Activated naive CD4-positive, alpha-beta T cell treated with anti-CD3 and anti-CD28 coated beads, Interleukin-2, amount 10 ng/mL, durations not matched to agents 7 days and 5 days (primary cell): ENCODE measurements around the gene SERPINC1.
"Not testable (repeated sequence)": the region's sequence is repeated elsewhere in the genome, so short reads cannot be mapped to it uniquely, and the experiment has no call there.

ENCODE experiments used
- CTCF ChIA-PET: fragments of 350-600 bp; sonication (Branson Sonifier 250); formaldehyde crosslinking; loops from one replicate; lab custom pipeline; 2021; ENCODE audit warnings: antibody characterized with exemption; lab: Charles Lee
- DNase-seq: peaks from one replicate; pipeline ENCODE4 v3.0.0-alpha.2; 2020
- H3K27ac Mint-ChIP-seq: one replicate; pipeline ENCODE4 v1.8.0; 2021; ENCODE audit warnings: mild to moderate bottlenecking, moderate library complexity, mixed read lengths
- H3K27me3 Mint-ChIP-seq: one replicate; pipeline ENCODE4 v1.8.0; 2021; ENCODE audit warnings: mild to moderate bottlenecking, mixed read lengths
- H3K36me3 Mint-ChIP-seq: one replicate; pipeline ENCODE4 v1.8.0; 2021; ENCODE audit warnings: mixed read lengths
- H3K4me1 Mint-ChIP-seq: one replicate; pipeline ENCODE4 v1.8.0; 2021; ENCODE audit warnings: mixed read lengths
- H3K4me3 Mint-ChIP-seq: one replicate; pipeline ENCODE4 v1.8.0; 2021; ENCODE audit warnings: mild to moderate bottlenecking, moderate library complexity, mixed read lengths
- H3K9me3 Mint-ChIP-seq: one replicate; pipeline ENCODE4 v1.8.0; 2021; ENCODE audit warnings: mixed read lengths

Gene SERPINC1

DNA sequence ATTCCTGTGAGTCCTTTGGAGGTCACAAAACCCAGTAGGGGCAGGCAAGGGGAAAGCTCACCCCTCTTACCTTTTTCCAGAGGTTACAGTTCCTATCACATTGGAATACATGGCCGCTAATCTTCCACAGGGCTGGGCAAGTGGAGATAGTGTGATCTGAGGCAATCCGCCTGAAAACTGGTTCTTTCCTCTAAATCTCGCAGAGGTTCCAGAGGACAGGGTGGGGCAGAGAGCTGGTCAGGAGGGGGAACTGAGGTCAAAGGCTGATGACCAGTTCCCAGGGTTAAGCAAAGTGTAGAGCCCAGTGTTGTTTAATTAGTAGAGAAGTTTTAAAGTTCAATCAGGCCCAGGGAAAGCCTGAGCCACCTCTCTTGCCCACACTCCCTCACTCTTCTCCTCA is at the start of gene SERPINC1:
TSS of gene SERPINC1 (minus strand) at position 179 of the 400 bp plus-strand sequence. CDS start at position 111, 68 bp downstream.
- CTCF ChIA-PET: no interaction called here
- no peaks in the 10 kb centered on the region for H3K4me1 Mint-ChIP-seq
- peaks cover 10% of the 10 kb centered on the region for H3K27me3 Mint-ChIP-seq
- H3K27ac Mint-ChIP-seq: no peak within 1 kb of the TSS
- H3K36me3 Mint-ChIP-seq: no peaks in the 10 kb centered on the region
- H3K9me3 Mint-ChIP-seq: no peaks in the 10 kb centered on the region
- DNase-seq: no peak
- H3K4me3 Mint-ChIP-seq: no peak within 1 kb of the TSS

- CTCF ChIA-PET, H3K27ac Mint-ChIP-seq, DNase-seq, H3K9me3 Mint-ChIP-seq, H3K4me3 Mint-ChIP-seq, H3K27me3 Mint-ChIP-seq, H3K4me1 Mint-ChIP-seq: not testable (repeated sequence)
- peaks cover 36% of the 10 kb centered on the region for H3K36me3 Mint-ChIP-seq
Measured at GRCh38 chr1:173965896-173966295, 48.8 kb upstream of the SERPINC1 start.

DNA sequence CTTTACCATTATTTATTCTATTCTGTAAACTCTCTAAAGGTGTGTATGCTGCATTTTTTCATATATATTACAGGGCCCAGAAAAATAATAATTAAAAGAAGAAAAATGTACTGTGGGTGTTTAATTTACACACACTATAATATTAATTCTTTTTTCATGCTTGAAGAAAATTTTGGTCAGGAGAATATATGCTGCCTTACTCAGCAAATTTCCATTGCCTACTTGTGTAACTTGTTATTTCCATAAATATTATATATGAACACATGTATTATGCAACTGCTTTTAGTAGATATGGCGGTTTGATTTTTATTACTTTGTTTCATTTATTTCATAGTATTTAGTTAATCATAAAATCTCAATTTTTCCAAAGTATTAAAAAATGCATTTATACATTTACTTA is 46.4 kb upstream of the SERPINC1 start:
- no peak for DNase-seq
- Mint-ChIP-seq H3K27ac (no peak overlapping the region), H3K27me3 (no peaks in the 10 kb centered on the region), H3K9me3 (no peaks in the 10 kb centered on the region), H3K4me1 (no peaks in the 10 kb centered on the region), H3K36me3 (peaks cover 41% of the 10 kb centered on the region), H3K4me3 (no peak overlapping the region)
- CTCF ChIA-PET: interaction anchor here (0.9 kb wide), 1 partner anchor 534 kb away, joined by 4 read pairs; no protein-coding TSS in a partner anchor

DNA sequence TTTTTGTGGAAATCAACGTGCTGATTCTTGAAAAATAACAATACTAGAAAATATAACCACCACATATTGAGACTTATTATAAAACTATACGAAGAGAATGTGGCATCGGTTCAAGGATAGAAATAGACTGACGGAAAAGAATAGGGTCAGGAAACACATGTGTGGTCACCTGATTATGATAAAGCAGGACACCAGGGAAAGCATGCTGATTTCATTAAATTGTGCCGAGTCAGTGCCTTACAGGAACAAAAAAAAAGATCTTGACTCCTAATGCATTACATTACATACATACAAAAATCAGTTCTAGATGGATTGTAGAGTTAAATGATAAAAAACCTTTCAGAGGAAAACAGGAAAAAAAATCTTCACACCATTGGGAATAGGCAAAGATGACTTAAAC is 43.5 kb upstream of the SERPINC1 start:
- Mint-ChIP-seq H3K27me3 (no peaks in the 10 kb centered on the region), H3K9me3 (no peaks in the 10 kb centered on the region), H3K27ac (peak overlapping the region; percentile 1), H3K4me3 (no peak overlapping the region), H3K4me1 (no peaks in the 10 kb centered on the region), H3K36me3 (peaks cover 37% of the 10 kb centered on the region)
- CTCF ChIA-PET: interaction anchor here (1.2 kb wide), 1 partner anchor 11 kb away, joined by 3 read pairs; no protein-coding TSS in a partner anchor
- no peak for DNase-seq

GRCh38 chr1:173954179-173954578 is 37.1 kb upstream of the SERPINC1 start:
- Mint-ChIP-seq H3K4me1 (peaks cover 14% of the 10 kb centered on the region), H3K9me3 (no peaks in the 10 kb centered on the region), H3K27me3 (no peaks in the 10 kb centered on the region), H3K27ac (no peak overlapping the region), H3K4me3 (no peak overlapping the region), H3K36me3 (peaks cover 39% of the 10 kb centered on the region)
- no peak for DNase-seq
- CTCF ChIA-PET: no interaction called here

DNA sequence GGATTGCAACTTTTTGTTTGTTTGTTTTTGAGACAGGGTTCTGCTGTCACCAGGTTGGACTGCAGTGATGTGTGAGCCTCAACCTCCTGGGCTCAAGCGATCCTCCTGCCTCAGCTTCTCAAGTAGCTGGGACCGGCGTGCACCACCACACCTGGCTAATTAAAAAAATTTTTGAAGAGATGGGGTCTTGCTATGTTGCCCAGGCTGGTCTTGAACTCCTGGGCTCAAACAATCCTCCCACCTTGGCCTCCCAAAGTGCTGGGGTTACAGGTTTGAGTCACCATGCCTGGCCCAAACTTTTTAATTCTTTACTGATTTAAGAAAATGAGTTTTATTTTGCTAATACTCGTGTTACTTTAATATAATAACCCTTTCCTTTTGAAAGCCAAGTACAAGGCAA is 31.5 kb upstream of the SERPINC1 start:
- DNase-seq: no peak
- Mint-ChIP-seq H3K9me3 (no peaks in the 10 kb centered on the region), H3K27me3 (no peaks in the 10 kb centered on the region), H3K36me3 (peaks cover 39% of the 10 kb centered on the region), H3K27ac (no peak overlapping the region), H3K4me3 (no peak overlapping the region), H3K4me1 (peaks cover 11% of the 10 kb centered on the region)
- CTCF ChIA-PET: no interaction called here

- Mint-ChIP-seq H3K4me3 (no peak overlapping the region), H3K27ac (no peak overlapping the region), H3K4me1 (no peaks in the 10 kb centered on the region), H3K36me3 (peaks cover 45% of the 10 kb centered on the region), H3K9me3 (no peaks in the 10 kb centered on the region), H3K27me3 (no peaks in the 10 kb centered on the region)
- CTCF ChIA-PET: interaction anchor here (1.2 kb wide), 1 partner anchor 206 kb away, joined by 4 read pairs; no protein-coding TSS in a partner anchor
- DNase-seq: no peak
Measured at GRCh38 chr1:173946380-173946921, 29.3 kb upstream of the SERPINC1 start.

DNA sequence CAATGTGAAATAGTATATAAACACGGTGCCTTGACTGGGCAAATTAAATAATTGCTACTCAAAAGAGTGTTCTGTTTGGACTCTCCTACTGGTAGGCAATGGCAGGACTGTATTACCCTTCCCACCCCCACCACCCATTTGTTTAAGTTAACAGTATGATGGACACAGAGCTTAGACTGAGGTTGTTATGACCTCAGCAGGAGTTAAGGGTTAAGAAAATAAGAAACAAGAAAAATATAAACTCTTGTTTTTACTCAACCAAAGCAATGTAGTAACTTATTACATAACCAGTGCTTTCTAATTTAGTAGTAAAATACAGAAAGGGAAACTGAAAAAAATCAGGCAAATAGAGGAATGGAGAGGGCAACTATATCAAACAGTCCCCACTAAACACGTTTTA is 19.9 kb upstream of the SERPINC1 start:
- H3K4me3 Mint-ChIP-seq: no peak overlapping the region
- CTCF ChIA-PET: no interaction called here
- no peak overlapping the region for H3K27ac Mint-ChIP-seq
- no peak for DNase-seq
- H3K27me3 Mint-ChIP-seq: no peaks in the 10 kb centered on the region
- peaks cover 47% of the 10 kb centered on the region for H3K36me3 Mint-ChIP-seq
- H3K9me3 Mint-ChIP-seq: no peaks in the 10 kb centered on the region
- no peaks in the 10 kb centered on the region for H3K4me1 Mint-ChIP-seq

DNA sequence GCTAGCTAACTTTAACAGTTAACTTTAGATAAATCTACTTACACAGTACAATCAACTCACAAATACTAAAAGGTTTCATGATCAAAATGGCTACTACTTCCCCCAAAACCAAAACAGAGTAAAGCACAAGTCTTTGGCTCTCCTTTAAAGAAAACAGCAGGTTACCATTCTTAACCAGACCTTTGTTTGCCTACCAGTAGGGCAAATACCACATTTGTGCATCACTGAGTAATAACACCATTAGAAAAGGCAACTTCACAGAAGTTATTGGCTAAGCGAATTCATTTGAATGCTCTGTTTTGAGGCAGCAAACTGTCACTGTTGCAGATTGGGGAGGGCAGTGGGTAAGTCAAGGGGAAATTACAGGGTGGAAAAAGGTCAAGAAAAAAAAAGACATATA is 17.3 kb upstream of the SERPINC1 start:
- Mint-ChIP-seq H3K27me3 (no peaks in the 10 kb centered on the region), H3K4me3 (no peak overlapping the region), H3K36me3 (peaks cover 50% of the 10 kb centered on the region), H3K27ac (no peak overlapping the region), H3K4me1 (no peaks in the 10 kb centered on the region), H3K9me3 (no peaks in the 10 kb centered on the region)
- CTCF ChIA-PET: no interaction called here
- DNase-seq: no peak

GRCh38 chr1:173930541-173930940 is 13.4 kb upstream of the SERPINC1 start:
- DNase-seq, H3K9me3 Mint-ChIP-seq, H3K4me1 Mint-ChIP-seq, CTCF ChIA-PET, H3K4me3 Mint-ChIP-seq, H3K27ac Mint-ChIP-seq, H3K27me3 Mint-ChIP-seq: not testable (repeated sequence)
- peaks cover 25% of the 10 kb centered on the region for H3K36me3 Mint-ChIP-seq

DNA sequence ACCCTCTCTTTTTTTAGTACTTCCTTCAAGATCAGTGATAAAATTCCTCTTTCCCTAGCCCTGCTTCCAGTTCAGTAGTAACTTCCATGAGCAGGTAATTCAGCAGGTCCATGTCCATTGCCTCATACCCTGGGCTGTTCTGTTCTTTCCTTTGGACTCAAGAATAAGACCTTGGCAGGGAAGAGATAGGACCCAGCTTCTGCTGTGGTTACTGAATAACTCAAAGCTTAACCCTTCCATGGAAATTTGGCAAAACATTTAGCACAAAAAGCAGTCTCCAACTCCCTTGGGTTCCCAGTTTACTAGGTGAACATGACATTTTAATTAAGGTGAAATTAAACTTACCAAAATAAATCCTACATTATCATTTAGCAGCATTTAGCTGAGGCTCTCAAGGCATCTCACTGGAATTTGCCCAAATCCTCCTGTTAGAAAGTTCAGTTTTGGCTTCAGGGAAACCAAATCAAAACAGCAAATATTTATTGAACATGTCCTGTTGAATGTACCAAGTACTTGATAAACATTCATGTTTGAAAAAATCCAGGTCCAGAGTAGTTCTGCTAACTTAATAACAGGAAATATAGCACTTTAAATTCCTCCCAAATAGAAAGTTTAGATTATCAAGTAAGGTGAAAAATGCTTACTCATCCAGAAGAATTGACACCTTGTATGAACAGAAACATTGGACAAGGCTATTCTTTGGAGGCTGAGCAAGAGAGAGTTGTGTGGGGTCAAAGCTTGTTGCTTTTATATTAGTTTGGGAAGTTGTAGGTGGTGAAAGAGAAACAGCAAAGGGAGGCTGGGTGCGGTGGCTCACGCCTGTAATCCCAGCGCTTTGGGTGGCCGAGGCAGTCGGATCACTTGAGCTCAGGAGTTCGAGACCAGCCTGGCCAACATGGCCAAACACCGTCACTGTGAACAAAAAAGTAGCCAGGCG is 8.4 kb upstream of the SERPINC1 start:
- DNase-seq: no peak
- CTCF ChIA-PET: no interaction called here
- Mint-ChIP-seq H3K4me1 (no peaks in the 10 kb centered on the region), H3K4me3 (no peak overlapping the region), H3K27ac (no peak overlapping the region), H3K9me3 (no peaks in the 10 kb centered on the region), H3K36me3 (peaks cover 3% of the 10 kb centered on the region), H3K27me3 (no peaks in the 10 kb centered on the region)

DNA sequence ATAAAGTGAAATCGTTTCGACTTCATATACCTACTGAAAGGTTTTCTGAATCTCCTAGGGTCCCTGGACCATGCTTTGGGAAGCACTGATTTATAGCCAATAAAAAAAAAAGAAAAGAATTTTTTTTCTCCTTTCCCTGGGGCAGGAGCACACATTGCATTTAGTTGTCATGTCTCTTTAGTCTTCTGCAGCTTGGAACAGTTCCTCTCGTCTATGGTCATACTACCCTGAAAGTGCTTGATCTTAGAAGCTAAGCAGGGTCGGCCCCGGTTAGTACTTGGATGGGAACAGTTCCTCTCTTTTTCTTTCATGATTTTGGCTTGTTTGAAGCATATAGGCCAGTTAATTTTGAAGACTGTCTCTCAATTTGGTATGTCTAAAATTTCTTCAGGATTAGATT is 3.7 kb upstream of the SERPINC1 start:
- Mint-ChIP-seq H3K27ac (no peak overlapping the region), H3K9me3 (no peaks in the 10 kb centered on the region), H3K4me3 (no peak overlapping the region), H3K27me3 (peaks cover 10% of the 10 kb centered on the region), H3K4me1 (no peaks in the 10 kb centered on the region), H3K36me3 (no peaks in the 10 kb centered on the region)
- CTCF ChIA-PET: no interaction called here
- no peak for DNase-seq

DNA sequence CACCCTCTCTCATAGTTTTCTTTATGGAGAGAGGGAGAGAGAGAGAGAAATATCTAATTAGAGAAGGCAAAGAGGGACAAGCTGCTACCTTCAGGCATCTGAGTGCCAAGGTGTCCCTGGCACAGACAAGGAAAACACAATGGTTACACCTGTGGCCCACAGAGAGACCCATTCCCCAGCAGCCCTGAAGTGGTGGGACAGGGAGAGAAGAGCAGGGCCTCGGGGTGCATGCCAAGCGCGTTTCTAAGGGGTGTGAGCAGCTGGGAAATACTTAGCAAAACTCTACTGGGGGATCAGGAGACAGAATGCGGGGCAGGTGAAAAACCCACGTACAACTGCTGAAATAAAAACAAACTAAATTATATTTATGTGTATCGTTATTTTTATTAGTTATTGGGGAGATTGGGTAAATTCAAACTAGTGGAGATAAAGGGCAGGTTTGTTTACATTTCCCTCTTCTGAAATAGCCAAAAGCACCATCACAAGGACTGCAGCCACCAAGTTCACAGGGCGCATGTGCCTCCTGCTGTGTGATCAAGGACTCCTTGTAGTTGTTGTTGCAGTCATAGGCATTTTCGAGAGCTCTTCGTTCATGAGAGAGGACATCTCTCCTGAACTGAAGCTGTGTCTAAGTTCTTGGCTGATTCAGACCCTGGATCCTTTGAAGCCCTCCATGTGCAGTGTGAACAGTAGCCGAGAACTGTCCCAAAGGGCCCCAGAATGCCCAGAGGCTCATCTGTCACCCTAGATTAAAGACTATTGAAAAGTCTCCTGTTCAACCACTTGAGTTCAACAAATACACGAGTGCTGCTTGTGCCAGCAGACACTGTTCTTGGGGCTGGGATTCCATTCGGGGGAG is 737 bp upstream of the SERPINC1 start:
- Mint-ChIP-seq H3K27me3 (peaks cover 10% of the 10 kb centered on the region), H3K9me3 (no peaks in the 10 kb centered on the region), H3K27ac (no peak overlapping the region), H3K4me1 (no peaks in the 10 kb centered on the region), H3K4me3 (no peak overlapping the region), H3K36me3 (no peaks in the 10 kb centered on the region)
- CTCF ChIA-PET: interaction anchor here (0.7 kb wide), 1 partner anchor 256 kb away, joined by 3 read pairs; no protein-coding TSS in a partner anchor
- no peak for DNase-seq

GRCh38 chr1:173916667-173917066 is 460 bp downstream of the SERPINC1 start:
- no peak overlapping the region for H3K27ac Mint-ChIP-seq
- no peak overlapping the region for H3K4me3 Mint-ChIP-seq
- no peak for DNase-seq
- no peaks in the 10 kb centered on the region for H3K9me3 Mint-ChIP-seq
- peaks cover 10% of the 10 kb centered on the region for H3K27me3 Mint-ChIP-seq
- no peaks in the 10 kb centered on the region for H3K36me3 Mint-ChIP-seq
- H3K4me1 Mint-ChIP-seq: no peaks in the 10 kb centered on the region
- CTCF ChIA-PET: no interaction called here
